ENCODE measurements around the gene RANBP3.

DNA sequence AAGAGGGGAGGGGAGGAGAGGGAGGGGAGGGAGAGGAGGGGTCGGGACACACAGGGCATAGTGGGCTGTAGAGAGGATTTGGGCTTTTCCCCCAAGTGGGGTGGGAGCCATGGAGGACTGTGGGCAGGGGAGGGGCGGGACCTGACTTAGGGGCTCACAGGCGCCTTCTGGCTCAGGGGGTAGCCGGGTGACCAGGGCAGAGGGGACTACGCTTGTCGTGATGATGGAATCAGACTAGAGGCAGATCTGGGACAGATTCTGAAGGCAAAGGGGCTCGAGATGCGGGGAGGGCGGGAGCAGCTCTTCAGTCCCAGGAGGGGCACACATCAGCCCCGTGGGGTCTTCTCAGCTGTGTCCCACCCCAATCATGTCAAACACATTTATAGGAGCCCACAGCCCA, 87.8 kb downstream of the RANBP3 start:
- TF ChIP-seq, protein P1, sequence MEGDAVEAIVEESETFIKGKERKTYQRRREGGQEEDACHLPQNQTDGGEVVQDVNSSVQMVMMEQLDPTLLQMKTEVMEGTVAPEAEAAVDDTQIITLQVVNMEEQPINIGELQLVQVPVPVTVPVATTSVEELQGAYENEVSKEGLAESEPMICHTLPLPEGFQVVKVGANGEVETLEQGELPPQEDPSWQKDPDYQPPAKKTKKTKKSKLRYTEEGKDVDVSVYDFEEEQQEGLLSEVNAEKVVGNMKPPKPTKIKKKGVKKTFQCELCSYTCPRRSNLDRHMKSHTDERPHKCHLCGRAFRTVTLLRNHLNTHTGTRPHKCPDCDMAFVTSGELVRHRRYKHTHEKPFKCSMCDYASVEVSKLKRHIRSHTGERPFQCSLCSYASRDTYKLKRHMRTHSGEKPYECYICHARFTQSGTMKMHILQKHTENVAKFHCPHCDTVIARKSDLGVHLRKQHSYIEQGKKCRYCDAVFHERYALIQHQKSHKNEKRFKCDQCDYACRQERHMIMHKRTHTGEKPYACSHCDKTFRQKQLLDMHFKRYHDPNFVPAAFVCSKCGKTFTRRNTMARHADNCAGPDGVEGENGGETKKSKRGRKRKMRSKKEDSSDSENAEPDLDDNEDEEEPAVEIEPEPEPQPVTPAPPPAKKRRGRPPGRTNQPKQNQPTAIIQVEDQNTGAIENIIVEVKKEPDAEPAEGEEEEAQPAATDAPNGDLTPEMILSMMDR (IDR thresholded peaks at IDR 0.05): no peak
- no peak for TF ChIP-seq ZFX (IDR thresholded peaks at IDR 0.05; ENCODE audit: borderline replicate concordance)
